Aorta (tissue), 5 donors: Measurements from ENCODE around the gene MYCBPAP. TPM values are rescaled to one million over a fixed set of nuclear protein-coding genes. Genes with fewer than 3 reads are reported as not detected.
A peak's percentile ranks its signal among the peaks of the same experiment; 100 is the strongest.
"Not testable (repeated sequence)": the region's sequence is repeated elsewhere in the genome, so short reads cannot be mapped to it uniquely, and the experiment has no call there.

Experiments
- ATAC-seq: fragments of 200-7000 bp; cut with Tn5 transposase; one replicate; pipeline ENCODE4 v1.9.1; 2022; ENCODE audit warnings: moderate library complexity; ENCODE audit not compliant: low FRiP score
- DNase-seq, 2 donors: peaks; one replicate each; pipeline ENCODE4 v3.0.0-alpha.2; 2020
- H3K27ac ChIP-seq, 2 donors: one replicate each; pipeline ENCODE4 v1.5.1; 2013; ENCODE audit warnings: low read length in 2 of 2, mild to moderate bottlenecking in 2 of 2, moderate library complexity in 2 of 2, control low read depth in 1 of 2, inconsistent platforms in 1 of 2, low read depth in 1 of 2
- H3K27me3 ChIP-seq, 2 donors: one replicate each; pipeline ENCODE4 v1.6.1; 2013; ENCODE audit warnings: control low read depth in 1 of 2, low read length in 1 of 2, mild to moderate bottlenecking in 1 of 2, moderate library complexity in 1 of 2; ENCODE audit not compliant: insufficient read depth in 2 of 2, control insufficient read depth in 1 of 2
- H3K36me3 ChIP-seq, 2 donors: one replicate each; pipeline ENCODE4 v1.6.1; 2013; ENCODE audit warnings: control low read depth in 1 of 2, low read length in 1 of 2, mild to moderate bottlenecking in 1 of 2; ENCODE audit not compliant: insufficient read depth in 2 of 2, control insufficient read depth in 1 of 2
- H3K4me1 ChIP-seq, 2 donors: one replicate each; pipeline ENCODE4 v1.6.1; 2013; ENCODE audit warnings: low read length in 2 of 2, control low read depth in 1 of 2, mild to moderate bottlenecking in 1 of 2, moderate library complexity in 1 of 2; ENCODE audit not compliant: insufficient read depth in 2 of 2, control insufficient read depth in 1 of 2
- H3K4me3 ChIP-seq, 2 donors: one replicate each; pipeline ENCODE4 v1.5.1; 2013; ENCODE audit warnings: low read length in 2 of 2, control low read depth in 1 of 2, mild to moderate bottlenecking in 1 of 2
- H3K9me3 ChIP-seq: one replicate; pipeline ENCODE4 v1.6.1; 2013; ENCODE audit warnings: mild to moderate bottlenecking, low read length; ENCODE audit not compliant: control insufficient read depth
- WGBS, 2 donors: extraction: QIAGEN DNeasy Blood & Tissue Kit; methylation state at CpG; one replicate each; pipeline ENCODE4 v1.1.7; 2013; 5-methylcytosine and 5-hydroxymethylcytosine counted together
- intact Hi-C, 2 donors: fragments of 100-400 bp; cut with DNase I; formaldehyde crosslinking; loops; one replicate each; pipeline versions ENCODE4 v1.14.2 to v1.15.0; 2022
- polyA plus RNA-seq, 2 donors: library from polyadenylated mRNA; stranded (reverse); fragments of 200-250 nt; gene quantifications; one replicate each; pipeline ENCODE4 v1.2.3, GENCODE V29; 2013
- total RNA-seq, 2 donors: library from RNA; stranded (reverse); fragmentation: NEBNext Ultra II Directional; extraction: Animal tissue kit (Norgen Biotek cat#: 25700); gene quantifications; one replicate each; pipeline ENCODE4 v1.2.1, GENCODE V29; 2021
- donor health status: healthy with polysubstance abuse.
- donor health status: Bipolar disorder and iron deficiency.
- donor health status: DM: no; HTN: no; CAD: no.
- donor health status: DM: no; HTN: no; CAD: no.
- donor health status: DM: yes; HTN: yes; CAD: no.

MYCBPAP gene
- total and polyA plus RNA-seq, 4 donors: 0.77 to 1.8 (median 1.1) TPM

DNA sequence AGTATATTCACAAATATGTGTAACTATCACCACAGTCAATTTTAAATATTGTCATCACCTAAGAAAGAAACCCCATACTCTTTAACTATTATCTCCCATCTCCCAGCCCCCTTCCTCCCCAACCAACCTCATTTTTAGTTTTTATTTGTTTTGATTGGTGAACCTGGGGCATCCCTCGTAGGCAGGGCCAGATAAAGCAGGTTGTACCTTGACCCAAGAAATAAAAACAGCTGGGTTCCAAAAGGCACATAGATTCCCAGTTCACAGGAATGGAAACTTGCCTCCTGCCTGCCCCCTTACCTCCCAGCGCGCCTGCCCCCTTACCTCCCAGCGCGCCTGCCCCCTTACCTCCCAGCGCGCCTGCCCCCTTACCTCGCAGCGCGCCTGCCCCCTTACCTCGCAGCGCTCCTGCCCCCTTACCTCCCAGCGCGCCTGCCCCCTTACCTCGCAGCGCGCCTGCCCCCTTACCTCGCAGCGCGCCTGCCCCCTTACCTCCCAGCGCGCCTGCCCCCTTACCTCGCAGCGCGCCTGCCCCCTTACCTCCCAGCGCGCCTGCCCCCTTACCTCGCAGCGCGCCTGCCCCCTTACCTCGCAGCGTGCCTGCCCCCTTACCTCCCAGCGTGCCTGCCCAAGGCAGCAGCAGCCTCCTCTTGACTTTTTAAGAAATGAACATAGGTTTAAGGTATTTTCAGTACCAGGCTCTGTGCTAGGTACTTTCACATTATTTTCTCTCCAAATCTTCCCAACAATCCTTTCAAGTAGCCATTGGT is 32.3 kb upstream of the MYCBPAP start:
- H3K27ac ChIP-seq, ATAC-seq, H3K36me3 ChIP-seq, H3K27me3 ChIP-seq, H3K4me3 ChIP-seq, intact Hi-C loops, H3K9me3 ChIP-seq, H3K4me1 ChIP-seq: not testable (repeated sequence)
- 16 to 17% methylated on average over 18 to 31 of the region's 33 CpGs for WGBS, 2 donors
- peak in 1 of 2 donors; percentile 24 for DNase-seq

DNA sequence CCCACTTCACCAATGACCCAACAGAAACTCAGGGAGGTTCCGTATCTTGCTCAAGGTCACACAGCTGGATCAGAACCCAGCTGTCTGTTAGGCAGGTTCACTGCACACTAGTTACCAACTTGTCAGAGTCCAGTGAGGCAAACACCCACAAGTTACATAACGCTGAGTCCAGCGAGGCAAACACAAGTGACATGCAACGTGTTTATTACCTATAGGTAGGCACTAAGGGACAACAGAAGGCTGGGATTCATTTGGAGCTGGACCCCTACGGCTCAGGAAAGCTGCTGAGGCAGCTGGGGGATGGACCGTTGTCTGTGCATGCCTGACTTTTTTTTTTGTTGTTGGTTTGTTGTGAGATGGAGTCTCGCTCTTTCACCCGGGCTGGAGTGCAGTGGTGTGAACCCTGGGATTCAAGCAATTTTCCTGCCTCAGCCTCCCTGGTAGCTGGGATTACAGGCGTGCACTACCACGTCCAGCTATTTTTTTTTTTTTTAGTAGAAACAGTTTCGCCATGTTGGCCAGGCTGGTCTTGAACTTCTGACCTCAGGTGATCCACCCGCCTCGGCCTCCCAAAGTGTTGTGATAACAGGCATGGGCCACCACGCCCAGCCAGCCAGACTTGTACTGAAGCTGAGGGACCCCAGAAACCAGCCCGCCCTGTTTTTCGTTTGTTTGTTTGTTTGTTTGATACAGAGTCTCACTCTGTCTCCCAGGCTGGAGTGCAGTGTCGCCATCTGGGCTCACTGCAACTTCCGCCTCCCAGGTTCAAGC is 31.5 kb upstream of the MYCBPAP start:
- Histone ChIP-seq H3K27me3 (no peaks in the 10 kb centered on the region), H3K4me1 (no peaks in the 10 kb centered on the region), H3K36me3 (no peaks in the 10 kb centered on the region), H3K27ac (no peak overlapping the region), H3K4me3 (no peak overlapping the region), H3K9me3 (no peaks in the 10 kb centered on the region)
- no peak for ATAC-seq
- peak in 1 of 2 donors; percentile 42 for DNase-seq
- 74 to 77% methylated on average over 17 to 18 of the region's 18 CpGs for WGBS, 2 donors
- intact Hi-C loops: no loop called here

DNA sequence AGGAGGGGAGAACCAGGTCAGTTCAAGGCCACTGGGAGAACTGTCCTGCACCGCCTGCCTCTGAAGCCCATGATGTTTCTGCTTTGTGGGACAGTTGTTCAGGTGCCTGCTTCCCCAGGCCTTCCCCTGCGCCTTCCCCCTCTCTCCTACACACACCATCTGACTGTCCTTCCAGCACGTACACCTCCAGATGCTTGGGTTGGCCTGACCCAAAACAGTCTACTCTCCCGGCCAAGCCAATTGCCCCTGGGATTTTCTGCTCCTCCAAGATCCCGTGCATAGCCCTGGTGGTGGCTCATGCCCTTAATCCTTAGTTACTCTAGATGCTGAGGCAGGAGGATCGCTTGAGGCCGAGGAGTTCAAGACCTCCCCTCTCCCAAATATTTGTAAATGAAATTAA is 30.3 kb upstream of the MYCBPAP start:
- DNase-seq (no peak), ATAC-seq (no peak)
- Histone ChIP-seq H3K27ac (peak overlapping the region in 1 of 2 donors; percentile 20), H3K36me3 (no peaks in the 10 kb centered on the region), H3K4me3 (no peak overlapping the region), H3K4me1 (no peaks in the 10 kb centered on the region), H3K27me3 (no peaks in the 10 kb centered on the region), H3K9me3 (no peaks in the 10 kb centered on the region)
- intact Hi-C loops: no loop called here
- 66% methylated on average over 7 of the region's 7 CpGs for WGBS, 2 donors

DNA sequence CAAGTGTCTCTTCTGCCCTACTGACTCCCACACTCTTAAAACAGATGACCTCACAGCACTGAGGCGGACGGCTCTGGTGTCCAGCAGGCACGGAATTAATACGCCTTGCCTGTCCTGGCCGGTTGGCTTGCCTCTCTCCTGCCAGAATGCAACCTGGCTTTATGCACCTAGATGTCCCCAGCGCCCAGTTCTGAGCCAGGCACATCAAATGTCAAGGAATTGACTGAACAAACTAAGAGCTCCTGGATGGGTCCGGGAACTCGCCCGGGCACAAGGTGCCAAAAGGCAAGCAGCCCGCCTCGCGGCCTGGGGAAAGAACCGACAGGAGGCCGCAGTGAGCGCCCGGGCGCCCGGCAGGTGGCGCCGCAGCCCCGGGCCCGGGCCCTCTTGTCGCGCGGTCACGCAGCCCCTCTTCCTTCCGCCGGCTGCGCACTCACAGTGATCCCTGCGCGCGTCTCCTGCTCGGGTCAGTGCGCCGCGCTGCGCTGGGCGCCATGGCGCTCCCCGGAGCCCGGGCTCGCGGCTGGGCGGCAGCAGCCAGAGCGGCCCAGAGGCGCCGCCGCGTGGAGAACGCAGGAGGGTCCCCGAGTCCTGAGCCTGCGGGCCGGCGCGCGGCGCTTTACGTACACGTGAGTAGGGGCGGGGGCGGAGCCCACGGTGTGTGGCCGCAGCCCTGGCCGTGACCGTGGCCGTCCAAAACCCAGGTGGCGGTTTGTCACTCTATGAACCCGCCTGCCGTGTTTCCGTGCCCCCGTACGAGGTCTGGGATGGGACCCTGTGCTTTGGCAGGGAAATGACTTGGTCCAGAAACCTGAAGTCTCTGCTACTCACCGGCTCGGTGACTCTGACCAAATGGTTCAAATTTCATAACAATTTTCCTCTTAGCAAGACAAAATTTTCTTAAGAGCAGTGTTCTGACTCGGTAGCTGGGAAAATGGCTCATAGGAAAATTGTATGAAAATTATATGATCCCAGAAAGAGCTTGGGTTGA is 29.6 kb upstream of the MYCBPAP start, which contains the start of gene RSAD1:
Gene RSAD1, plus strand, starts transcription at position 470 of the 991 bp plus-strand sequence. Its CDS starts 25 bp downstream, at position 495.
- no peaks in the 10 kb centered on the region for H3K4me1 ChIP-seq
- no peaks in the 10 kb centered on the region for H3K36me3 ChIP-seq
- peak within 1 kb of the TSS; percentile 51 to 84 for H3K4me3 ChIP-seq
- H3K9me3 ChIP-seq: no peaks in the 10 kb centered on the region
- peak within 1 kb of the TSS; percentile 20 to 92 for H3K27ac ChIP-seq
- ATAC-seq: peak; percentile 90
- intact Hi-C loops: no loop called here
- 0 to 1% methylated on average over 72 to 75 of the region's 75 CpGs for WGBS, 2 donors
- no peaks in the 10 kb centered on the region for H3K27me3 ChIP-seq
- DNase-seq: peak; percentile 91 to 95

DNA sequence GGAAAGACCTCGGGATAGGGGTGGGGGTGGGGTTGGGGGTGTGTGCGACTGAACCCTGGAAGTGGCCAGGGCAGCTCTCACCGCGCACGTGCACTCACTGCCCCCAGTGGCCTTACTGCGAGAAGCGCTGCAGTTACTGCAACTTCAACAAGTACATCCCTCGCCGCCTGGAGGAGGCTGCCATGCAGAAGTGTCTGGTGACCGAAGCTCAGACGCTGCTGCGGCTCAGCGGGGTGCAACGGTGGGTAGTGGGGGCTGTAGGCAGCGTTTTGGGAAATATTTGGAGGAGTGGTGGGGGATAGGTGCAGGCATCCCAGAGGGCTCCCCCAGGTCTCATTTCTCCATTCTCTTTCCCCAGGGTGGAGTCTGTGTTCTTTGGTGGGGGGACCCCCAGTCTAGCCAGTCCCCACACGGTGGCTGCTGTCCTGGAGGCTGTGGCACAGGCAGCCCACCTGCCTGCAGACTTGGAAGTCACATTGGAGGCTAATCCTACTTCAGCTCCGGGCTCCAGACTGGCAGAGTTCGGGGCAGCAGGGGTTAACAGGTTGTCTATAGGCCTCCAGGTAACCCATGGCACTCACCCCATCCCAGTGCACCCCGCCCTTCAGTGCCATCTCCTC is 28.6 kb upstream of the MYCBPAP start:
- Histone ChIP-seq H3K4me1 (no peaks in the 10 kb centered on the region), H3K9me3 (no peaks in the 10 kb centered on the region), H3K36me3 (no peaks in the 10 kb centered on the region), H3K27ac (no peak overlapping the region), H3K4me3 (peak overlapping the region; percentile 51 to 84), H3K27me3 (no peaks in the 10 kb centered on the region)
- intact Hi-C loops: loop anchor here (5.0 kb wide), 6 partner anchors 63 to 493 kb away; no protein-coding TSS in a partner anchor
- 16% methylated on average over 19 of the region's 19 CpGs for WGBS, 2 donors
- DNase-seq: peak; percentile 85 to 88
- peak; percentile 47 for ATAC-seq

DNA sequence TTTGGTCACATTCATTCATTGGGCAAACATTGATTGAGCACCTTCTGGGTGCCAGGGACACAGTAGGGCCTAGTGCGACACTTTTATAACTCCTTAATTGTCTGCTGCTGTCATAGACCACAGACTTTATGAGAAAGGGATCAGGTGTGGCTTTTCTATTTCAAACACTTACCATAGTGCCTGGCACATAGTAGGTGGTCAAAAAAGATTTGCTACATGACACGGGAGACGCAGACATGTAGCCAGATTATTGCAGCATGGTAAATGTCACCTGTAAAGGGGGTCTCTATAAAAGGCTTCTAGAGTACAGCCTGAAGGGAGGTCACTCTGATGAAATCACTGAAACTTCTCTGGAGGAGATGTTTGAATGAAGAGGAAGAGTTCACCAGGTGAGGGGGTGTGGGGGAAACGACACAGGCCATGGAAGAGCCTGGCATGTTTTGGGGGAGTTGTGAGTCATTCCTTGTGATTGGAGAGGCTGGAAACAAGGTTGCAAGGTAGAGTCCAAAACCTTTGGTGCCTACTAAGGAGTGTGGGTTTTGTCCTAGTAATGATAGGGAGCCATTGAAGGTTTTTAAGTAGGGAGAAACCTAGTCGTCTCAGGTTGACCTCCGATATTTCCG is 28.0 kb upstream of the MYCBPAP start:
- 80 to 86% methylated on average over 7 of the region's 7 CpGs for WGBS, 2 donors
- DNase-seq (no peak), ATAC-seq (no peak)
- no peaks in the 10 kb centered on the region for H3K27me3 ChIP-seq
- no peaks in the 10 kb centered on the region for H3K9me3 ChIP-seq
- no peaks in the 10 kb centered on the region for H3K4me1 ChIP-seq
- H3K4me3 ChIP-seq: no peak overlapping the region
- H3K27ac ChIP-seq: no peak overlapping the region
- intact Hi-C loops: loop anchor here (5.0 kb wide), 6 partner anchors 62 to 492 kb away; no protein-coding TSS in a partner anchor
- peaks cover 0 to 1% of the 10 kb centered on the region in 2 donors for H3K36me3 ChIP-seq

DNA sequence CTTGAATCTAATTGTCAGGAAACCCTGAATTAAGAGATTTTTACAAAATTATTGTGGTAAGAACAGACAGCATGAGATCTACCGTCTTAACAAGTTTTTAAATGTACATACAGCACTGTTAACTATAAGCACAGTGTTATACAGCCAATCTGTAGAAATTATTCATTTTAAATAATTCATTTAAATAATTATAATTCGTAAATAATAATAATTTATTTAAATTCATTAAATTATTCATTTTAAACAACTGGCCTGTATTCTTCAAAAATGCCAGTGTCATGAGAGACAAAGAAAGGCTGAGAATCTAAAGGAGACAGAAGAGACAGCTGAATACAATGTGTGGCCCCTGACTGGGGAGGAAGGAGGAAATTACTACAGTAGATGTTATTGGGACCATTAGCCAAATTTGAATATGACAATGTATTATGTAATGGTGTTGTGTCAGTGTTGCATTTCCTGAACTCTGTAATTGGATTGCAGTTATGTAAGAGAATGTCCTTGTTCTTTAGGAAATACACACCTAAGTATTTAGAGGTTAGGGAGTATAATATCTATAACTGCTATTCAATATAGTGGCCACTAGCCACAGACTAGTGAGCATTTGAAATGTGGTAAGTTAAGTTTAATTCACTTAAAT is 27.3 kb upstream of the MYCBPAP start:
- no peaks in the 10 kb centered on the region for H3K27me3 ChIP-seq
- H3K4me1 ChIP-seq: no peaks in the 10 kb centered on the region
- DNase-seq (no peak), ATAC-seq (no peak)
- 84 to 87% methylated on average over 2 of the region's 2 CpGs for WGBS, 2 donors
- H3K36me3 ChIP-seq: peaks cover 0 to 5% of the 10 kb centered on the region in 2 donors
- H3K9me3 ChIP-seq: no peaks in the 10 kb centered on the region
- no peak overlapping the region for H3K4me3 ChIP-seq
- intact Hi-C loops: loop anchor here (5.0 kb wide), 6 partner anchors 61 to 491 kb away; no protein-coding TSS in a partner anchor
- H3K27ac ChIP-seq: no peak overlapping the region
